GM21529 (cell line): ENCODE measurements around the gene UTS2B.
A peak's percentile ranks its signal among the peaks of the same experiment; 100 is the strongest.

ENCODE experiments used
- ATAC-seq: cut with Tn5 transposase; IDR thresholded peaks from one replicate; pipeline ENCODE4 v1.9.1; 2021; ENCODE audit not compliant: unreplicated experiment

UTS2B gene, protein sequence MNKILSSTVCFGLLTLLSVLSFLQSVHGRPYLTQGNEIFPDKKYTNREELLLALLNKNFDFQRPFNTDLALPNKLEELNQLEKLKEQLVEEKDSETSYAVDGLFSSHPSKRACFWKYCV

DNA sequence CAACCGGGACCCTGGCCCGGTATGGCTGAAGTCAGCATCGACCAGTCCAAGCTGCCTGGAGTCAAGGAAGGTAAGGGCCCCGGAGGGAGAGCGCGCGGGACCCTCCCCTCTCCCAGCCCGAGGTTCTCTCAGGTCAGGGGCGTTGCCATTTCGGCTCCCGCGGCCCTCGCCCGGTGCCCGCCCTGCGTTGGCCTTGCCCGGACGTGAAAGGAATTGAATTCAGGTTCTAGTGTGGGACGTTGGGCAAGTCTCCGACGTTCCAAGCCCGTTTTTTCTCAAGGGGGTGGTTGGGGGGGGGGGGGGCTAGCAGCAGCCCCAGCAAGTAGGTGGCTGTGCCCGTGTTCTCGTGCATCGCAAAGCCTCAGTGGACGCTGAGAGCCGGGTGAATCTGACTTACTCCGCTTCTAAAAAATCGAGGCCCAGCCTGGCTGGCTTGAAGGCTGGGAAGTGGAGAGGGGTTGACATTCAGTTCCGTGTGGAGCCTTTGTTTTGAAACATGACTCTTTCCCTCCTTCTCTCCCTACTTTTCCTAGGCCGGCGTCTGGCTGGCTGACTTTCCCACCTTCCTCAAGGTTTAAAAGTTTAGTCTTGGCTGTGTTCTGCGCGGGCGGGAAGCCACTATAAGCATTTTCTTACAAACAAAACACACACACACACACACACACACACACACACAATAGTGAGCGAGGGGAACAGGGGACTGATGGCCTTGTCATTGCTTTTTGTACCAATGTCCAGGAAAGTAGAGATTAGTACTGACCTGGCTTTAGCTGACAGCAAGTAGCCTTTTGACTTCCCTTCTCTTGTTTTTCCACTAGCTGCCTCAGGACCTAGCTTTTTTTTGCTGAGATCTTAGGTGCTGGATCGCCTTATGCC lies at the start of gene UTS2B:
UTS2B (minus strand) TSS at position 873 of the 876 bp plus-strand sequence. CDS start 48,337 bp downstream, outside the sequence.
- ATAC-seq = peak; percentile 22

DNA sequence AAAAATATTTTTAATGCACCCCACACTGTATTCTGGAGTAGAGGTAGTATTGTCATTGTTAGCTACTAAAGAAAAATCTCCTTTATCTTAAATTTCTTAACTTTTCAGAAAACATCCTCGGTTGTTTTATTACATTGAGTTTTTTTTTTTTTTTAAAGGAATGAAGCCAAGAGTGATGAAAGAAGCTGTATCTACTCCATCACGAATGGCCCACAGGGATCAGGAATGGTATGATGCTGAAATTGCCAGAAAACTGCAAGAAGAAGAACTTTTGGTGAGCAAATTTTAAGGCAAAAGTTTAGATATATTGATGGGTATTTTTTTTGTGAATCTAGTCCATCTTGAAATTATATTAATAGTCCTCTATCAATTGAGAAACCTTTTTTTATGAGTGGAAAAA lies 49.7 kb upstream of the UTS2B start:
- no peak for ATAC-seq

DNA sequence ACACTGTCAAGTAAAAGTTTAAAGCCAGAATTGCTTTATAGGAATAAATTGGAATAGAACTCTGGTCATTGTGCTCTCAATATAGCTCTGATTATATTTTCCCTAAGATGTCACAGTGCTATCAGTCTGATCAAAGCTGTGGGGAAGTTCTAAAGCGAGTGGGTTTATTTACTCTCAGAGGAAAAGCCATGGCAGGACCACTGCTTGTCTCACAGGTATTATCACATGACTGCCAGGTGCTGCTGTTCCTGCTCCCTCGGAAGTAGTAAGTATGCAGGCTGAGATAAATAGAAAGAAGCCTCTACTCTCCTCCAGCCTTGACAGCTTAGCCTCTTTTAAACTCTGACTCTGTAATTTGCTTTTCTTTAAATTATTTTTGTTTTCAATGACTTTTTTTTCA lies 49.1 kb upstream of the UTS2B start:
- no peak for ATAC-seq

DNA sequence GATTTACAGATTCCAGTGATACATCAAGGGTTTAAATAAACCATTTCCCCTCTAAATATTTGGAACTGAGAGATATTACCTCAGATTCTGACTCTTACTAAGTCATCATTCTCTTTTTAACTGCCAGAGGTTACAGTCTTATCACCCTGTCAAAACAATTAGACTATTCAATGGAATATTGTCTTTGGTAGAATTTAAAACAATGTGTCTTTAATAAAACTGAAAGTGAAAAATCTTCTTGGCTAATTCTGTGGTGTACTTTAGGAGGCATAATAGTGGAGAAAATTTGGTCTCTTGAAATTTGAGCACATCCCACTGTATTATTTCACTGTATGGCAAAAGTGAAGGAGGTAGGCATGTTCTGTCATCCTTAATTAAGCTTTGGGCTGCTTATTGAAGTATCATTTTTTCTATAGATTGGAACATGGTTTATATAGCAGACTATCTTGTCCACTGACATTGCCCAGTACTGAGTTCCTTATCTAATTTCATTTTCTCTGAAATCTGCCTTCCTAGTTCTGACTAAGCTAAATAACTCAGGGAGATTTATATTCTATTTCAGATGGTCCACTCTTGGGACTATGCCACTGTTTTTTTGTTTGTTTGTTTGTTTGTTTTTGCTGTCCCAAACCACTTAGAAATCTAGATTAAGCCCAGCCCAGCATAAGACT lies 48.0 kb upstream of the UTS2B start:
- peak; percentile 48 for ATAC-seq

DNA sequence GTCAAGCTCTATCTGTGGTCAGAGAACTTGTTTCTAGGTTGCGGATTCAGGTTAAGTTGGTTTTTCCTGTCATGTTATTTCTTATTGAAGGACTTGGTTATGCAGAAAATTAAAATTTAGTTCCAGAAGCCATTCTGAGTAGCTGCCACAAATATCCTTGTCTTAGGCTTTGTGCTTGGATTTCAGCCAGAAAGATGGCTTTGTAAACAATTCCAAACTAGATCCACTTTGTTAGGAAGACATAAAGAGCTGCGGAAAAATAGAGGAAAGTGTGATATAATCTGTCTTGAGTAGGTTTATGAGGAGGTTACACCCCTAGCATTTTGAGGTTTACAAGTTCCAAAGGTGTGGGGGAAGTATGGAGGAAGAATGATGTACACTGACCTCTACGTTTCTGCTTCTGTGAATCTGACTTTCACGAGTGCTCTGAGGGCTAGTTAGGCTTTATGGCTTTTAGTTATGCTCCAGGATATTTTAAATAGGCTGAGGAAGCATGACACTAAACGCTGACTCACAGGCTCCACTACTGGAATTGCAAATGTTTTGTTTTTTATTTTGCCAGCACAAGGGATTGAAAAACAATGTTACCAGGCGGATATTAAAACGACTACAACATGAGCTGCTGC lies 46.3 kb upstream of the UTS2B start:
- ATAC-seq = no peak

DNA sequence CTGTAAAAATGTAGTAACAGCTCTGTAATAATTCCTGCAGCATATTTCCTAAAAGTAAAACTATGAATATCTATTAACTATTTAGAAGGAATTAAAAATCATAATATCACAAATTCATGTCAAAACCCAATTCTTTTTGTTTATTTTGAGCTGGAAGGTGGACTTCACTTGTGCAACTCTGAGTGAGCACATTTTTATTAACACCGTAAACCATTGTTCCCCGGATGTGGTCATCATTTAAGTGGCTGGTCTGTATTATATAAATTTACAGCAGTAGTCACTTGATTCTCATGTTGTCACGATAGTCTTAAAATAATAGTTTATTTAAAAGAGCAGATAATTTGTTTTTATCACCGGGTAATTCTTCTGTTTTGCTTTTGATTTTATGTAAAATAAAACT lies 43.0 kb upstream of the UTS2B start:
- no peak for ATAC-seq

DNA sequence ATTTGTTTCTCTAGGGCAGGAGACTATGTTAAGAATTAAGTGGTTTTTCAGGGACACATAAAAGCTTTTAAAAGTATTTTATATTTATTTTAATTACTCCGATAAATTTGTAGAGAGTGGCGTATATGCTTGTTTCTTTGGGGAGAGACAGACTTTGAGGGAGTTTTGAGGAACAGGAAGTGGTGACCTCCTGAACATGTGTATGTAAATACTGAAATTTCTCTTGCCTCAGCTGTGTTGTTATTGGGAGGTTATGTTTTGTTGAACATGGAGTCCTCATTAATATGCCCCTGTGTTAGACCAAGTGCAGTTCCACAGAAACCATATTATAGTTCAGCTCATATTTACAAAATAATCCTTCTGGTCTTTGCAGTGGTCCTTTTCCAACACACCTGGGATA lies 41.8 kb upstream of the UTS2B start:
- ATAC-seq = no peak

DNA sequence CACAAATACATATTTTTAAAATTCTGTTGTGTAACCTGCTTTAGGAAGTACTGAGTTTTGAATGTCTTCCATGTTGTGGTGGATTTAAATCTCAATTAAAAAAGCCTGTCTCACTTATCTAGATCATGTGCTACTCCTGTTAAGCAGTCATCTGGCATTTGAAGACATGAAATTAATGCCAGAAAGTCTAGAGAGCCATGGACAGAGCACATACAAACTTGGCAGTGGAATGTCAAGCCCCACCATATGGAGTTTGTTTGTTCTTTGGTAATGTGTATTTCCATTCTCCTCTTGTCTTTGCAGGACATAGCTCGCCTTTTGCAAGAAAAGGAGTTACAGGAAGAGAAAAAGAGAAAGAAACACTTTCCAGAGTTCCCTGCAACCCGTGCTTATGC lies 39.3 kb upstream of the UTS2B start:
- no peak for ATAC-seq

DNA sequence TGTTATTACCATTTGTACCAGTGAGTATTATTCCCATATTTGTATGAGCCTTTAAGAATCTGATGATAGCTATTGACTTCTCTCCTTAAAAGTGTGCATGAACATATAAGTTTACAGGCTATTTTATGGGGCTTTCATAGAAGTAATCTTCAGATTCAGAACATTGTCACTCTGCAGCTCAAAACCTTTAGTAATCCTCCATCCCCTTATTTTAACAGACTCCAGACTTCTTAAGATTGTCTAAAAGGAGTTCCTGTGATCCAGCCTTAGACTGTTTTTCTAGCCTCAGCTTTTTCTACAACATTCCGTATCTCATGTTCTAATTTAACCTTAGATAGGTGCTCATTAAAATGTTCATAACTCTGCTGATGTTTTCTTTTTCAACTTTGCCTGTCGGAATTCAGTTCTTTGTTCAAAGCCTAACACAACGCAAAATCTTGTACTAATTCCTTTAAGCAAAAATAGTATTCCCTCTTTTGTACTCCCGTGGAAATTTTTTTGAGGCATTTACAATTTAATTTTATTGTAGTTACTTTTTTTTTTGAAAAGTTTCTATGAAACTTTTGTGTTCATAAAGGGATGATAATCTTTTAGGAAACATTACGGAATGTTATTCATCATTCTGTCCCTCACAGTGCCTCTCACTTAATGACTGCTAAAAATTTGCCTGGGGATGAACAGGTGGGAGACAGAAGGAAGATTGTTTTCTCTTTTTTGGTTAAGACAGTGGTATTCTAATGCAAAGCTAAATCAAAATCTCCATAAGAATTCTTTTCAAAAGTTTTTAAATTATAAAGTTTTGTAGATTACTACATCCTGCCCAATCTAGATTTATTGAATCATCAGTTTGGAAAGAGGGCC lies 38.7 kb upstream of the UTS2B start:
- ATAC-seq = no peak

DNA sequence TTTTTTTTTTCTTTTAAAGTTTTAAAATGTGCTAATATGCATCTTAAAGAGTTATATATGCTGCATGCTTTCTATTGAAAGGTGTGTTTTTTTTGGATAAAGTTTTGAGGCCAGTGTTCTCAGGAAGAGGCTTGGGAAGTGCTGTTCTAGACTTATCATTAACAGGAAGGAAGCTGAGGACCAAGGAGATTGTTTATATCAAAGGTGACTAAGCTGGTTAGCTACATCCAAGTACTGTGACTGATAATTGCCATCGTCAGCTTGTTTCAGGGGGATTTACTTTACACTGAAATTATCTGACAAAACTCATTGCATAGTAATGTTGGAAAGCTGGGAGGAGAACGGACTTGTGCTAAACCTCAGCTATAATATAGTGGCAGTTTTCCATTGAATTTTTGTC lies 36.3 kb upstream of the UTS2B start:
- no peak for ATAC-seq

DNA sequence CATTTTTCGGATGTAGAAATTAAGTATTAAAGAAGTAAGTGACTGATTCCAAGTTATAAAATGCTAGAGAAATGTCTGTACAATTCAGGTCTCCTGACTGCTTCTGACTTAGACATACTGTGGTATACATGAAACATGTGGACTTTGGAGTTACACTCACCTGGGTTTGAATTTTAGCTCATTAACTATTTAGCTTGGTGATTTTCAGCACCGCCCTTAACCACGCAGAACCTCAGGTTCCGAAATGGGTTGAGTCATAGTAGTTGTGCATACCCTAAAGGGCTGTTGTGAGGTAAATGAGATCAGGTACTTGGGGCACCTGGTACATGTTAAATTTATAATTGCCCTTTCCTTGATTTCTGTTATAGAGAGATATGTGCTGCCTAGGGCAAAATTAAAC lies 32.9 kb upstream of the UTS2B start:
- ATAC-seq = no peak

DNA sequence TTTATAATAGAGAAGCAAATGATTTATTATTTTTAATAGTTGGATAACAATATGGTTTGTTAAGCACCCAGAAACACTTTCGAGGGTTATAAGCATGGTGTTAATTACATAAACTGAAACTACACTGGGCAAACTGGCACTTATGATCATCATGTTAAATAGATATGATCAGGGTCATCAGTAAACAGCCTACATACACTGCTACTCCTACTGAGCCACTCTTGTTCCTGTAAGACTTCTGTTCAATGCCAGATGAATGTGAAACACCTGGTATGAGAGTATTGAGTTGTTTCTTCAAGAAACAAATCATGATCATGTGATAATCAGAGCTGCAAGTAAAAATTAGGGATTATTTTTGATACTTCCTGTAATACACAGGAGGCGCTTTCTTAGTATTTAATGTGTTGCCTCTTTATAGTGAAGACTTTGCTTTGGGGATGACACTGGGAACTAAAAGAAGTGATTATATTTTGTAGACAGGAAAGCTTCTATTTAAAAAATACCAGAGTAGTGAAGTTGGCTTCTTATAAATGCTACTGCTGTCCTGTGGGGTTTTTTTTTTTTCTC lies 32.3 kb upstream of the UTS2B start:
- no peak for ATAC-seq

DNA sequence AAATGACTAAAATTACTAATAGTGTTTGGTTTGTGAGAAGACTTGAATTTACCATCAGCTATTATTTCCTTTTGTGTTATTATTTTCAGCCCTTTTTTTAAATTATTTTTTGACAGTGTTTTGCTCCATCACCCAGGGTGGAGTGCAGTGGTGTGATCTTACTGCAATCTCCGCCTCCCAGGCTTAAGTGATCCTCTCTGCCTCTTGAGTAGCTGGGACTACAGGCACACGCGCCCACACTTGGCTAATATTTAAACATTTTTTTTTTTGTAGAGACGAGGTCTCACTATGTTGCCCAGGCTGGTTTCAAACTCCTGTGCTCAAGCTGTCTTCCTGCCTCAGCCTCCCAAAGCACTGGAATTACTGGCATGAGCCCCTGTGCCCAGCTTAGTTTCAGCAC lies 31.7 kb upstream of the UTS2B start:
- no peak for ATAC-seq

DNA sequence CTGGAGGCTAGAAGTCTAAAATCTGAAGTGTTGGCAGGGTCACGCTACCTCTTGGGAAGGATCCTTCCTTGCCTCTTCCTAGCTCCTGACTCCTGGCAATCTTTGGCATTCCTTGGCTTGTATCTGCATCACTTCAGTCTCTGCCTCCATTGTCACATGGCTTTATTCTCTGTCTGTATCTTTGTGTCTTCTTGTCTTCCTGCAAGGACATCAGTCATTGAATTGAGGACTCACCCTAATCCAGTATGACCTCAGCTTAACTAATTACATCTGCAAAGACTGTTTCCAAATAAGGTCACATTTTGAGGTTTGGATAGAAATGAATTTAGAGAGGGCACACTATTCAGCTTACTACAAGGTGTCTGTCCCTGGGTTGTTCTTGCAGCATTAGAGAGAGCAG lies 31.1 kb upstream of the UTS2B start:
- ATAC-seq = no peak

DNA sequence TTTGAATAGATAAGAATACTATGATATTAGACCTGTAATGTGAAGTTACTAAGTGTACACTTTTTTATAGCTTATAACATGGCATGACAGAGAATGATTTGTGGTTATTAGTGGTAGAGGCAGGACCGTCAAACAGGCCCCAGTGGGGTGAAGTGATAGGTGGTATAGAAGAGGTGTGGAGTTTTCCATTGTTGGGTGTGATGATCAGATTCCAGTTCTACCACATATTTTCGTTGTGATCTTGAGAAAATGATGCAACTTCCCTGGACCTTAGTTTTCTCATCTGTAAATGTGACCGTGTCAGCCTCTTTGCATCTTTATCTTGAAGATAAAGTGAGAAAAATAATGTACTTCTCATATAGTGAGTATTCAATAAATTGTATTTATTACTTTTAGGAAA lies 30.3 kb upstream of the UTS2B start:
- ATAC-seq = no peak

DNA sequence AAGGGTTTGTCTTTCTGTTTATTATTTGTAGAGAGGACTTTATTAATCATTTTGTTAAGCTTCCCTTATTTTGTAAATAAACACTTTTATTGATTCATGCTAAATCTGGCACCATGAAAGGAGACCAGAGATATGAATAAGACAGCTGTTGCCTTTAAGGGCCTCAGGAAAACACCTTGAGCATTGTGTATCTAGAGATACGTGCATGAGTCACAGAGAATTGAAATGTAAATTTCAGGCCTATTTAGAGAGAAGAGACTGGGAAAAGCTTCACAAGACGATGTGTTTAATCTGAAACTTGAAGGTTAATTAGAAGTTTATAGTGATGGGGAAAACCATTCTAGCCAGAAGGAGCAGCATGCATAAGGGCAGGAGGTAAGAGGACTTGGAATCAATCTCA lies 28.6 kb upstream of the UTS2B start:
- peak; percentile 40 for ATAC-seq

DNA sequence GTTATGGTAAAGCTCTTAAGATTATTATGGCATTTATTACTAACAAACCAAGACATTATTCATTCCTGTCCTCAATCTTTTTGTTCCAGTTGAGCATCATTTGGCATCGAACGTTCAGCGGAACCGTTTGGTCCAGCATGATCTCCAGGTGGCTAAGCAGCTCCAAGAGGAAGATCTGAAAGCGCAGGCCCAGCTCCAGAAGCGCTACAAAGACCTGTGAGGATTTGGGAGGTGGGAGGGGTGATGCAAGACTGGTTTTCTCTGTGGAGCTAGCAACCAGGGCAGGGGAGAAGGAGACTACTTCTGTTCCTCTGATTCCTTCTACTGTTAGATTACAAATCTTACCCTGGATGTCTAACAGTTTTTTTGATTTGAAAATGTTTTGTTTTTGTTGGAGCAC lies 27.6 kb upstream of the UTS2B start:
- ATAC-seq = no peak

DNA sequence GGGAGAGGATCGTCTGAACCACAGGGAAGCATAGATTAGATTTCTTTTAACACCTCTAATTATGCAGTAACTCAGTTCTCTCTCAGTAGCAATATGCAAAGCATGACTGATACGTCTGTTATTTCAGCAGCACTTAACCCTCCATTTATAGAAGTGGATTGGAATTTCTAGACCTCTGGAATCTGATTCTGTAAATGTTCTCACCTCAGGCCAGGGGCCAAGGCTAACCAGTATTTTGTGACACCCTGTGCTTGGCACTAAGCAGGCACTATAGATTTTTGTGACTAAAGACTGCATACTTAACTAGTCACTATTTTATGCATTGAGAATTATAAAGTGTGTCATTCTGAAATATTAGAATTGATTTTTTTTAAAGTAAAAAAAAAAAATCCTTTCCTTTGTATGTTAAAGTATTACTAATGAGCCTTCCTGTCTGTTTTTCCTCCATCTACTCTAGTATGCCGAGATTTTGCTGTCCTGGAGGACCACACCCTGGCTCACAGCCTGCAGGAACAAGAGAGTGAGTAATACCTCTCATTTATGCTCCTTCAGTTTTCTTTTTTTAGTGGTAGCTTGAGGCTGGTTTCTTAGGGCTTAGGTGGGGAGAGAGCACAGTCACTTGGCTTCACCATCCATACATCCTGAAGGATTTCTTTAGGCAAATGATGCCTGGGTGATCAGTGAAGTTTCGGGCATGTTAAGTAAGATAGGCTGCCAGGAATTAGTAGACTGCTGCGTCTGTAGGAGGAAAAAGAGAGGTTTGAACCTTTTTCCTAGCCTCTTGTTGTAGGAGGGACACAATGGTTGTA lies 26.5 kb upstream of the UTS2B start:
- peak; percentile 18 for ATAC-seq

DNA sequence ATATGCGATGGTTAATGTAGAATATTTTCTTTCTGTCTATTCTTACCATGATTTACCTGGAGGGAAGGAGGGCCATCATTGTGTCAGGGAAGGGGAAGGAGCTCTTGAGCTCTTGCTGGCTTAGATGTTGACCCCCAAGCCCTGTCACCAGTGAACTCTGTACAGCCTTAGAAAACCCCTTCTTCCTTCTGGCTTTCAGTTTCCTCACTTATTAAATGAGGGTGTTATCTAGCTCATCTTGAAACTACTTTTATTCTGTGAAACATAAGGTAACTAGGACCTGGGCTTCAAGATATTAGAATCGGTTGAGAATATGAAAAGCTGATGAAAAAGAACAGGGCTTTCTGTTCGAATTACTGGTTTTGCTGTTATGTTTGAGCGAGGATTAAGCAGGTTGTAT lies 25.1 kb upstream of the UTS2B start:
- peak; percentile 66 for ATAC-seq
